HG02840 (cell line): ENCODE measurements around the gene ALKBH2.

Source experiments
- ATAC-seq: cut with Tn5 transposase; IDR thresholded peaks from one replicate; pipeline ENCODE4 v1.9.1; 2021; ENCODE audit warnings: mild to moderate bottlenecking, moderate library complexity, moderate number of reproducible peaks; ENCODE audit not compliant: unreplicated experiment, low FRiP score

ALKBH2 gene

DNA sequence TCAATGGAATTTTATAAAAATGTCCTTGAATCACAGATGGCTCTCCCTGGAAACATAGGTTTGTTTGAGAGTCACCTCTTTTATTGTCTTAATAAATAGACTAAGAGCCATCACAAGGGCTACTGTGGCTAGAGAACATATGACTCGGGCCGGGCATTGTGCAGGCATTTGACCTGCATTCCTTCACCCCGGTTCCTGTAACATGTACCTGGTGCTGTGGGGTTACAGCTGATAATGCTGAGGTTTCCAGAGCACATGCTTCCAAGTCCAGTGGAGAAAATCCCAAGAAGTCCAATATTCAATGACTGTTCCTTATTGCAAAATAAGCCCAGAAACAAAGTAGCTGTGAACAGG is 22.1 kb upstream of the ALKBH2 start:
- no peak for ATAC-seq

DNA sequence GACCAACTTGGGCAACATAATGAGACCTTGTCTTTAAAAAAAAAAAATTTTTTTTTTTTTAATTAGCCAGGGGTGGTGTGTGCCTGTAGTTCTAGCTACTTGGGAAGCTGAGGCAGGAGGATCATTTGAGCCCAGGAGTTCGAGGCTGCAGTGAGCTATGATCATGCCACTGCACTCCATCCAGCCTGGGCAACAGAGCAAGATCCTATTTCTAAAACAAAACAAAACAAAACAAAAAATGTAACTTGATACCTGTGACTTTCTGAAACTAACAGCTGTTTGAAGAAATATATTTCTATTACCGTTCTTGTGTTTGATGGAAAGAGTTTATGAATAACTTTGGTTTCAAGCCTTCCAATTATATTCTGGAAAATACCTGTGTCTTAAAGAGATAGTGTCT is 21.4 kb upstream of the ALKBH2 start:
- no peak for ATAC-seq

GRCh38 chr12:109113661-109114321 is 20.5 kb upstream of the ALKBH2 start:
- ATAC-seq: no peak

DNA sequence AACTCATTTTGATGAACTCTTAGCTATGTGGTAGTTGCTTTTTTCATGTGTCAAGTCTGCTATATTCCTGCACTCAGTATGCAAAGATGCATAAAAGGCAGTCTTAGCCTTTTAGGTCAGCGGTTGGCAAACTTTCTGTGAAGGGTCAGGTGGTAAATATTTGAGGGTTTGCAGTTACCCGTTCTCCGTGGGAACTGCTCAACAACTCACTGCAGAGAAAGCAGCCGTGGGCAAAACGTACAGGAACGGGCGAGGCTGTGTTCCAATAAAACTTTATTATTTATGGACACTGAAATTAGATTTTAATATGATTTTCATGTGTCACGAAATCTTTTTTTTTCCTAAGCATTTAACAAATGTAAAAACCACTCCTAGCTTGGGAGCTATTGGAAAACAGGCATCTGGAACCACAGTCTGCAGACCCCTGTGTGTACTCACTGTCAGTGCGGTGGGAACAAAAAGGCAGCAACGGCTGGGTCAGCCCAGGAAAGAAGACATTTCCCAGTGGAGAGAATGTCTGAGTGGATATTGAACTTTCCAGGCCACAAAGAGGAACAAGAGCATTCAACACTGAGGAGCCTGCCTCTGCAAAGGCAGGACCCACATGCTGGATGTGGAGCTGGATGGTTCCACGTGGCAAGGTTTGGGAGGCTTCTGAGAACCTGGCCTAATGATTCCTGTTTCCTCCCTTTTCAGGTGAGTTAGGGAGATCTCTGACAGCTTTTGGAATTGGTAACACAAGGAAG is 19.6 kb upstream of the ALKBH2 start:
- no peak for ATAC-seq

DNA sequence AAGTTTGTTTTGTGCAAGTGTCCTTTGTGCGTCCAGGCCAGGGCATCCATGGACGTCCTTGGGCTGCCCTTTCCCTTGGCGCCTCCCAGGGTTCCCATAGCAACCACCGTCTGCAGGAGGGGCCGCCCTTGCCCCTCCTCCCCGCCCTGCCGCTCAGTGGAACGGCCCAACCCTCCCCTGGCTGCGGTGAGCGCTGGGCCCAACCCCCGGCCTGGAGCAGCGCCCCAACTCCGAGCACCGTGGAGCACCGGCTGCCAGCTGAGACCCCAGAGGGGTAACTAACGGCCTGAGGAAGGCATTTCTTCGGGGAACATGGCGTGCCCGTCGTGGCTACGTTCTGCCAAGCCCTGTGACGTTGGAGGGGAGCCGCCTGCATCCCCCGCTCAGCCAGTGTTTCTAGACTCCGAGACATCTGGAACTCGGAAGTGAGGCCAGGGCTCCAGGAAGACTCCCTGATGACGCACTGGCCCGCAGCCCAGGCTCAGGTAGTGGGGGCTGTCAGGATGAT is 17.8 kb upstream of the ALKBH2 start:
- no peak for ATAC-seq

GRCh38 chr12:109109746-109110350 is 16.6 kb upstream of the ALKBH2 start:
- no peak for ATAC-seq

DNA sequence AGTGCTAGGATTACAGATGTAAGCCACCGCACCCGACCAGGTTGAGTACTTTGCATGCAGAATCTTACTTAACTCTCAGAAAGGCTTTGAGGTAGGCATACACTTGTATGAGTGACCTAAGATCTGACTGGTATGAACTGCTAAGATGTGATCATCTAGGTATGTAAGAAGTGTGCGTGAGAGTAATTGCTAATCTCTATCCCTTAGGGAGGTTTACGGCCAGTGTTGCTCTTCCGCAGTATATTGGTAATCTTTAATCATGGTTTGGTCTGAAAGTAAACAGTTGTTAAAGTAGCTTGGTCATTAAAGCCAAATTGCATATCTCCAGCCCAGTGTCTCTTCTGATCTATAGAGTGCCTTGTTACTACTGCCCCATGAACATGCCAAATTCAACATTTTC is 11.9 kb upstream of the ALKBH2 start:
- ATAC-seq: no peak

- no peak for ATAC-seq
These were observed 9.2 kb upstream of the ALKBH2 start for GRCh38 chr12:109102491-109102890.

- ATAC-seq: no peak
These were observed 7.5 kb upstream of the ALKBH2 start for GRCh38 chr12:109100741-109101140.

GRCh38 chr12:109099431-109100020 is 6.3 kb upstream of the ALKBH2 start:
- ATAC-seq: no peak

DNA sequence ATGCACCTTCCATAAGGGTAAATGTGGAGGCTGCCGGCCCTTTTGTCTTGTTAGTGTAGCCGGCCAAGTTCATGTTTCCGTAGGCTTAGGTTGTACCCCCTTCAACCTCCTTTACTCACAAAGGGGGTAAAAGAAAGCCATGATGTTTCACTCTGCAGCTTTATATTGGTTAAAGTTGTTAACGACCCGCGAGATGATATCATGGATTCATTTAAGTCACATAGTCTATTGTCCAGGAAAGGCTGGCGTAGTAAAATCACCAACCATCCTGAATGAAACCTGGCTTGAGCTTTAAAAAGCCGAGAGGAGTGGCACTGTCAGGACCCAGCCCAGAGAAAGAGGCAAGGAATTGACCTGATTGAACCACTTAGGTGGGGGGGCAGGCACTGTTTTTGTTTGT is 5.4 kb upstream of the ALKBH2 start:
- no peak for ATAC-seq

- ATAC-seq: peak; percentile 29
These were observed 4.9 kb upstream of the ALKBH2 start for GRCh38 chr12:109098183-109098604.

DNA sequence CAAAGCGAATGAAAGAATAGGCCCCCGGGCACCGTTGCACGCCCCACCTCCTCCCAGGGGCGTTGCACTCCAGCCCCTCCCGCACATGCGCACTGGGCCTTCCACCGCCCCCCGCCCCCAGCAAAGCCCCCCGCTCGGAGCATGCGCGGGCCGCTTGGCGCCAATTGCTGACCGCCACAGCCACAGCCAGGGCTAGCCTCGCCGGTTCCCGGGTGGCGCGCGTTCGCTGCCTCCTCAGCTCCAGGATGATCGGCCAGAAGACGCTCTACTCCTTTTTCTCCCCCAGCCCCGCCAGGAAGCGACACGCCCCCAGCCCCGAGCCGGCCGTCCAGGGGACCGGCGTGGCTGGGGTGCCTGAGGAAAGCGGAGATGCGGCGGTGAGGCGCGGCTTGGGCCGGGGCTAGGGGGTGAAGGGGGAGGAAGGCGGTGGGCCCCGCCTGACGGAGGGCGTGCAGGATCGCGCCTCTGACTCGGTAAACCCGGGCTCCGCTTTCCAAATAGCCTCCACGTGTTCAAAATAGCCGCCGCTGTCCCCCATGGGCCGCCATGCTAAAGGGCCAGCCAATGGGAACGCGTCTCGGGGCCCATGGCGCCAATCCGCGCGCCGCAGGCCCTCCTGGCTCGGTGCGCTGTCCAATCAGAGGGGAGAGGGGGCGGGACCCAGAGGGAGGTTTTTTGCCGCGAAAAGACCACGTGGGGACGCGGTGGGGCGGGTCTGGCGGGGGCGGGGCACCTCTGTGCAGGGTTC is 4.3 kb upstream of the ALKBH2 start, which contains the start of gene UNG:
Gene UNG (plus strand): TSS at position 163 of the 748 bp plus-strand sequence. CDS start 83 bp downstream, at position 246.
- peak; percentile 94 for ATAC-seq

DNA sequence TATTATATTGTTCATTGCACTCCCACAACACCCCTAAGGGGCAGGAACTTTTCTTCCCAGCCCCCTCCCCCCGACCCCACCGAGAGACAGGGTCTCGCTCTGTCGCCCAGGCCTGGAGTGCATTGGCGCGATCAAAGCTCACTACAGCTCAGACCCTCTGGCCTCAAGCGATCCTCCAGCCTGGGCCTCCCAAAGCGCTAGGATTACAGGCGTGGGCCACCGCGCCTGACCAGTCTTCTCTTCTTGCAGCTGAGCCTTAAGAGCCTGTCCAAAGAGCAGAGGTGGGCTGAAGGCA is 3.8 kb upstream of the ALKBH2 start:
- ATAC-seq: no peak

DNA sequence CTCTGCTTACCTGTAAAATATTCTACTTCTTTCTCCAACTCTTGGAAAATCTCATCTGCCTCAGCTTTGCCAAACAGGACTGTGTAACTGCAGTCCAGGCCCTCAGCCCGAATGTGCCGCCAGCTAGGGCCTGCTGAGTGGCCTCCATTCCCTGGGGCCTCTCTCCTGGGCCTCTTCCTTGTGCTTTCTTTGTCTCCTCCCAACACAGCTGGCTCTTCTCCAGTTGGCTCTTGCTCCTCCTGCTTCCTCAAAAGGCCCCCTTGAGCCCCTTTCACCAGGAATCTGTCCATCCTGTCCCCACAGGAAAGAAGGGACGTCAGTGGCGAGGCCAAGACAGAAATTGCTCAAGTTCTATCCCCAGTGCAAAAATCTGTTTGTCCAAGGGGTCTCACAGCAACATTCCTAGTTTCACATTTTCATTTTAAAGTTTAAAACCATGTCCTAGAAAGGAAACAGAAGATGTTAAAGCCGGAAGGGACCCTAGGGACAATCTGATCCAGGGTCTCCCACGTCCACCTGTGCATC is 713 bp downstream of the ALKBH2 start:
- ATAC-seq: no peak

- ATAC-seq: no peak
These were observed 3.6 kb downstream of the ALKBH2 start for GRCh38 chr12:109089683-109090082.

DNA sequence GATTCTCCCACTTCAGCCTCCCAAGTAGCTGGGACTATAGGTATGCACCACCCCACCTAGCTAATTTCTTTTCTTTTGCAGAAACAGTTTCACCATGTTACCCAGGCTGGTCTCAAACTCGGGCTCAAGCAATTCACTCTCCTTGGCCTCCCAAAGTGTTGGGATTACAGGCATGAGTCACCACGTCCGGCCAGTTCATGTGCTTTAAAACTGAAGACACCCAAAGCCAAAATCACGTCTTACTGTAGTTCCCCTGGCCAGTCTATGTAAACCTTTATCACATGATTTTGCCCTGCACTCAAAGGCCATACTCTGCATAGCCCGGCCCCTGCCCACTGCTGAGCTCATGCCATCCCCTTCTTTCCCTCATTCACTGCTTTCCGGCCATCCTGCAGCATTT is 4.5 kb downstream of the ALKBH2 start:
- no peak for ATAC-seq

DNA sequence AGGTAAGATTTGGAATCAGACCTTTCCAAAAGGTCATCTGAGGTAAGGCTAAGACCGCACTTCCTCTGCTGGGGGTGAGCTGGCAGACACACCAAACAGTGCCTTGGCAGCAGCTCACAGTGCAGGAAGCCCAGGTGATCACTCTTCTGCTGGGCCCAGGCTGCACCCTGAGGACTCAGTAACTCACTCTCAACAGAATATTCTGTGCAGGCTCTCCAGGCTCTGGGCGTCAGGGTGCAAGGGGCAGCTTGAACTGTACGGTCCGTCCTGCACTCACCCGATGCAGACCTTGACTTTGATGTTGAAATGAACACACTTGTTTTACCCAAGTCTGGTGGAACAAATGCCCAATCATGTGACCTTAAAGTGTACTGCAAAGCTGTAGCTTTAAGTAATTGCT is 6.0 kb downstream of the ALKBH2 start:
- no peak for ATAC-seq

- no peak for ATAC-seq
These were observed 7.7 kb downstream of the ALKBH2 start for GRCh38 chr12:109085590-109085989.

- no peak for ATAC-seq
These were observed 8.8 kb downstream of the ALKBH2 start for GRCh38 chr12:109084425-109084824.
